Brain microvascular endothelial cell (primary cell): ENCODE results near the gene SLC17A3.

Source experiments
- DNase-seq: peaks from one replicate; pipeline ENCODE4 v3.0.0-alpha.2; 2020
- H3K27ac ChIP-seq: fragments of 250-450 bp; sonication (Bioruptor Pico); 2 replicates; pipeline ENCODE4 v1.5.1; 2020; ENCODE audit warnings: mild to moderate bottlenecking, moderate library complexity
- H3K27me3 ChIP-seq: fragments of 250-450 bp; sonication (Bioruptor Pico); replicated peaks from 2 replicates; pipeline ENCODE4 v1.5.1; 2020; ENCODE audit warnings: mild to moderate bottlenecking
- H3K36me3 ChIP-seq: fragments of 250-450 bp; sonication (Bioruptor Pico); replicated peaks from 2 replicates; pipeline ENCODE4 v1.5.1; 2020; ENCODE audit warnings: mild to moderate bottlenecking
- H3K4me3 ChIP-seq: 2 replicates; pipeline ENCODE4 v1.5.1; 2011; ENCODE audit warnings: low read depth, mild to moderate bottlenecking, control low read depth, low read length, moderate library complexity
- in situ Hi-C: cut with HindIII; loops from 2 replicates; pipeline ENCODE4 v1.10.0; 2017; ENCODE audit warnings: low sequenced_read_pairs, low pct_ligation_motif_present
- TF ChIP-seq, protein P1 (sequence below): IDR thresholded peaks from 2 replicates; pipeline ENCODE4 v1.5.1; 2011; ENCODE audit warnings: low read depth, mild to moderate bottlenecking, moderate library complexity, low read length, control low read depth, inconsistent platforms; ENCODE audit errors: missing control alignments

The SLC17A3 gene

GRCh38 chr6:25831532-25832306 lies 42.3 kb downstream of the SLC17A3 start, which contains the start of gene SLC17A1:
Gene SLC17A1, minus strand, starts transcription at chr6:25832052. Its CDS starts 1,495 bp downstream, at chr6:25830557.
- TF ChIP-seq, protein P1, sequence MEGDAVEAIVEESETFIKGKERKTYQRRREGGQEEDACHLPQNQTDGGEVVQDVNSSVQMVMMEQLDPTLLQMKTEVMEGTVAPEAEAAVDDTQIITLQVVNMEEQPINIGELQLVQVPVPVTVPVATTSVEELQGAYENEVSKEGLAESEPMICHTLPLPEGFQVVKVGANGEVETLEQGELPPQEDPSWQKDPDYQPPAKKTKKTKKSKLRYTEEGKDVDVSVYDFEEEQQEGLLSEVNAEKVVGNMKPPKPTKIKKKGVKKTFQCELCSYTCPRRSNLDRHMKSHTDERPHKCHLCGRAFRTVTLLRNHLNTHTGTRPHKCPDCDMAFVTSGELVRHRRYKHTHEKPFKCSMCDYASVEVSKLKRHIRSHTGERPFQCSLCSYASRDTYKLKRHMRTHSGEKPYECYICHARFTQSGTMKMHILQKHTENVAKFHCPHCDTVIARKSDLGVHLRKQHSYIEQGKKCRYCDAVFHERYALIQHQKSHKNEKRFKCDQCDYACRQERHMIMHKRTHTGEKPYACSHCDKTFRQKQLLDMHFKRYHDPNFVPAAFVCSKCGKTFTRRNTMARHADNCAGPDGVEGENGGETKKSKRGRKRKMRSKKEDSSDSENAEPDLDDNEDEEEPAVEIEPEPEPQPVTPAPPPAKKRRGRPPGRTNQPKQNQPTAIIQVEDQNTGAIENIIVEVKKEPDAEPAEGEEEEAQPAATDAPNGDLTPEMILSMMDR = no peak
- Histone ChIP-seq H3K27me3 (no peaks in the 10 kb centered on the region), H3K27ac (no peak within 1 kb of the TSS), H3K36me3 (no peaks in the 10 kb centered on the region), H3K4me3 (no peak within 1 kb of the TSS)
- in situ Hi-C loops = no loop called here
- DNase-seq = no peak

DNA sequence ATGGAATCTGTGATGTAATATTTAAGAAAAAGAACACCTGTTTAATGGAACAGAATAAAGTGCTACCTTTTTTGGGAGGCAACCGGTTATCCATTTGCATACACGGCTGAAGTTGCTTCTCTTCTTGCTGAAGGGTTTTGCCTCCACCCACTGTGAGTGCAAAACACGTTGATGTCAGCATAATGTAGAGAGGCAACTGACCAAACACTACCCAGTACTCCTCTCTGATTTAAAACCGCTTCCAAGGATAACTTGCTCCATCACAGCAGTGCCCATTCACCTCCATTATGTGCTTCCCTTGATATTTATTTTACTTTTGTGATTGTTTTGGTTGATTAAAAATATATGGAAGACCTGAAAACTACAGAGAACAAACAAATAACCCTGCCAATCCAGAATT lies 43.6 kb downstream of the SLC17A3 start:
- no peak for DNase-seq
- no peaks in the 10 kb centered on the region for H3K27me3 ChIP-seq
- TF ChIP-seq, protein P1 = no peak
- H3K27ac ChIP-seq = no peak overlapping the region
- H3K4me3 ChIP-seq = no peak overlapping the region
- in situ Hi-C loops = no loop called here
- H3K36me3 ChIP-seq = no peaks in the 10 kb centered on the region

DNA sequence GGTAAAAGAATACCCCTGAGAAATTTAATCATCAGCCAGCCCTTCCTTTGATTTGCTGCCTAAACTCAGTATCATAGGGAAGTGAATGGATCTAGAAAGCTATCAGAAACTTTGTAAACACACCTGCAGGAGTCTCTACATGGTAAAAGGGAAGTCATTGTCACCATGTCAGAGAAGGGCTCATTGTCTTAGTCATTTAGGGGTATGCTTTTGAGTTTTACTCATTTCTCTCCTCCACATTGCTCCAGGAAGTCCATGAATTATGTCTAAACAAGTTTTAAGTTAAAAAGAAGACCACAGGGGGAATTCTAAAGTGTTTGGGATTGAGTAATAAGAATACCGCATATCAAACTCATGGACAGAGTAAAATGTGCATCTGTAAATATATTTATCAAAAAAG lies 44.7 kb downstream of the SLC17A3 start:
- in situ Hi-C loops = no loop called here
- DNase-seq = no peak
- H3K36me3 ChIP-seq = no peaks in the 10 kb centered on the region
- no peak overlapping the region for H3K4me3 ChIP-seq
- H3K27me3 ChIP-seq = no peaks in the 10 kb centered on the region
- TF ChIP-seq, protein P1 = no peak
- H3K27ac ChIP-seq = no peak overlapping the region

- Histone ChIP-seq H3K36me3 (no peaks in the 10 kb centered on the region), H3K4me3 (no peak overlapping the region), H3K27ac (no peak overlapping the region), H3K27me3 (no peaks in the 10 kb centered on the region)
- TF ChIP-seq, protein P1 = no peak
- no peak for DNase-seq
- in situ Hi-C loops = no loop called here
These were observed 52.7 kb downstream of the SLC17A3 start for GRCh38 chr6:25821341-25821740.

DNA sequence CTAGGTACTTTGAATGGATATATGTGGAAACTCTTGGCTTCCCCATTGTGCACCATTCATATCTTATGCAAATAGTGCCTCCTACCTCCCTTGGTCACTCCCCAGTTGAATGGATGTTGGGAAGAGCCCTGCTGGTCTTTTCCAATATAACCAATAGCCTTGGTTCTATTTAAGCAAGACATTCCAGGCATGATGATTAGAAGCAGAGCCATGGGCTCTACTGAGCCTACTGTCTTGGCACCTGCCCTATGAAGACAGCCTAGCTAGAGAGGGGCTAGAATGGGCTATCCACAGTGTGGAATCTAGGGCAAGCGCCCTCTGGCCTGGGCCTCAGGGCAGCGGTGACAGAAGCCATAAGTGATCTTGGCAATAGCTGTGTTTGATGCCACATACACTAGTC lies 57.8 kb downstream of the SLC17A3 start:
- in situ Hi-C loops = no loop called here
- H3K27ac ChIP-seq = no peak overlapping the region
- no peaks in the 10 kb centered on the region for H3K27me3 ChIP-seq
- no peak for DNase-seq
- no peak overlapping the region for H3K4me3 ChIP-seq
- no peaks in the 10 kb centered on the region for H3K36me3 ChIP-seq
- TF ChIP-seq, protein P1 = no peak

GRCh38 chr6:25815194-25815593 lies 58.8 kb downstream of the SLC17A3 start:
- TF ChIP-seq, protein P1 = no peak
- Histone ChIP-seq H3K36me3 (no peaks in the 10 kb centered on the region), H3K27ac (no peak overlapping the region), H3K4me3 (no peak overlapping the region), H3K27me3 (no peaks in the 10 kb centered on the region)
- in situ Hi-C loops = no loop called here
- DNase-seq = no peak
